GM19463 (cell line): ENCODE measurements around the gene HOXB9.

Source experiments
- ATAC-seq: cut with Tn5 transposase; IDR thresholded peaks from one replicate; pipeline ENCODE4 v1.9.1; 2021; ENCODE audit warnings: mild to moderate bottlenecking, moderate library complexity; ENCODE audit not compliant: unreplicated experiment

Gene HOXB9

DNA sequence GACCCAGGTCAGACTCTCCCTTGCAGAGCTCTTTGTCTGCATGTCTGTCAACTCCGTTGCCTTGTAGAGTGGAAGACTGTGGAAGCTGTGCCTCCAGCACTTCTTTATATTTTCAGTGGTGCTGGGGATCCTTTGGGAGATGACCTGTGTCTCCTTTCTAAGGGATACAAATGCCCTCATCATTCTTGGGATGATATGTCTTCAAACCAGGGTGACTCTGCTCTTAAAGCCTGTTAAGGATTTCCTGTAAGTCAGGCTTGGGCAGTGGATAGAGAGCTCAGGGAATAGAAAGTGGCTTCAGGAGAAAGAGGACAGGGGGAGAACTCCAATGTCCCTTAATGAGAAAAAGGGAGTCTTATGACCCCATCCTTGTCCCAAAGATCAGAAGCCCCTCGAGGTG, 37.6 kb downstream of the HOXB9 start:
- no peak for ATAC-seq

DNA sequence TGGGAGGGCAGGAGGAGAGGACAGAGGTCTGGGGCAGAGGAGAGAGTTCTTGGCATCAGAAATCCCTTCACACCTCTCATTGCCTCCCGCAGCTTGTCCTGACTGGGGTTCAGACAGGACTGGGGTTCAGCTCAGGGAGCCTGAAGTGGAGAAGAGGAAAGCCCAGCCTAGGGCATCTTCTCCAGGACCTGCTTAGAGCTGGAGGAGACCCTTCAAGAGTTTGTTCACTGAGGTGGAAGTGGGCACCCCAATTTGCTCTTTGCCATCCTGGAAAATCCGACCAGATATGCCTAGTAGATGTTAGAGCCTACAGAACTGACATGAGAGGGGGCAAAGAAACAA, 38.1 kb downstream of the HOXB9 start:
- no peak for ATAC-seq

DNA sequence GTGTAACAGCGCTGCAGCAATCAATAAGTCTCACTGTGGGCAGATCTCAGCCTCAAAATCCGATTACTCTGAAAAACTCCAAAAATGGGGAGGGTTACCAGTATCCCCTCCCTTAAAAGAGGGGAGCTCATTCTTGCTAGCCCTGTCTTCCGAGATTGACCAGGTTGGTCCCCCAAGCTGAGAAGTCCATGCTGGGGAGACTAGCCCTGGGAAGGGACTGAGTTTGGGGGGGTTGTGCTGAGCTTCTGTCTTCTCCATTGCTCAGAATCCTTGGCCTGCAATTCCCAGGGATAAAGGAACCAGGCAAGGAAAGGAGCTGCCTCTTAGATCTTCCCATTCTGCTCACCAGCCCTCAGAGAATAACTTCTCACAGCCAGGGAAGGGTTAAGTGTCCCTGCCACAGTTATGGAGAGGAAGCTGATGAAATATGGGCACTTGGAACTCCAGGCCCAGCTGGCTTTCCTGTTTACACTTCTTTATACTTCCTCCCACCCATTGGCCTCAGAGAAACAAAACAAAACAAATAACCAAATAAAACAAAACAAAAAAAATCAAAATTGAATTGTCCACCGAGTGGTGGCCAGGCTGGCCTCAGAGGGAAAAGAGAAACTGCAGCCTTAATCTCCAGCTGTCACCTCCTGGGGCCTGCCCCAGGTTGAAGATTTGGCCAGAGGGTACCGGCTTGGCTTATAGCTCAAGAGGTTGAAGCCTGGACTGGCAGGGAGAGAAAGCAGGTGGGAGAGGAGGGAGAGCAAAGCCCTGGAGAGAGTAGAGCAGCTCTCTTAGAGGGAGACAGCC, 38.7 kb downstream of the HOXB9 start:
- ATAC-seq: no peak

- ATAC-seq: no peak
Measured at GRCh38 chr17:48586355-48587258, 39.6 kb downstream of the HOXB9 start.

DNA sequence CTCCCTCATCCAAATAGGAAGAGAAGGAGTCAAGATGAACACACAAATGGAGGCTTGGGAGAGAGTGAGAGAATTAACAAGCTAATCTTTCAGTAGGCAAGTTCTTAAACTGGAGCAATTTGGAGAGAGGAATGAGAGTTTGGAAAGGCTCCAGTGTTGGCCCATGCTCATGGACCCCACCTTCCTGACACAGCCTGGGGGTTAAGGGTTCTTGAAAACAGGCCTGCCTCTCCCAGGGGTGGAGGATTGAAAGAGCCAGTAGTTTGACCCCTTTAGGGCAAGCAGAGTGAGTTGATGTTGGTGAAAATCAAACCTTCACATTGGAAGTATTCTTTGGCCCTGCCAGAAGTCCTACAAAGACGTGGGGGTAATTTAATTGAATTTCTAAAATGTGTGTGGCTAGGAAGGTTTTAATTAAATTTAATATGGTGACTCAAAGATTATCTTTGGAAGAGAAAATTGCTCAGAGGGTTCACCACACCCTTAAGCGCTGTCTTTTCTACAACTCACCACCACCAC, 41.9 kb downstream of the HOXB9 start:
- ATAC-seq: no peak

DNA sequence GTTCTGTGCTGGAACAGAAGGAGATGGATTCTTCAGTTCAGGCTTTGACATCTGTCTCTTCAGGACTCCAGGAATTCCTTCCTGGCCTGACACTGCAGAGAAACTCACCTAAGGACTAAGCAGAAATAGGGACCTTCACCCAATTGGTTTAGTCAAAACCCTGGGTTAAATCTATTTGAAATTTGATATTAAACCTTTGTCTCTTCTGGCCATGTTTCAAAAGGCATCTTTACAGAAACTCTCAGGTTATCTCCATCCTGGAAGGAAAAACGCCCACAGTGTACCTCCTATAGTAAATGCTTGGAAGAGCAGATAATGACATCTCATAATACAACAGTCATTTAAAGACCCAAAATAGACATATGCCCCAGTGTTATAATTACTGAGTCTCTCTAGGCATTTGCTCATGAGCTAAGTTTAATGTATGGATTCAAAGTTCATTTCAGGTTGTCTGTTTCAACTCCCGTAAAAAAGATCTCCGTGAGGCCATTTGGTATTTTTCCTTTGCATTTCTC, 42.4 kb downstream of the HOXB9 start:
- ATAC-seq: no peak

GRCh38 chr17:48582750-48583069, 43.4 kb downstream of the HOXB9 start:
- no peak for ATAC-seq

DNA sequence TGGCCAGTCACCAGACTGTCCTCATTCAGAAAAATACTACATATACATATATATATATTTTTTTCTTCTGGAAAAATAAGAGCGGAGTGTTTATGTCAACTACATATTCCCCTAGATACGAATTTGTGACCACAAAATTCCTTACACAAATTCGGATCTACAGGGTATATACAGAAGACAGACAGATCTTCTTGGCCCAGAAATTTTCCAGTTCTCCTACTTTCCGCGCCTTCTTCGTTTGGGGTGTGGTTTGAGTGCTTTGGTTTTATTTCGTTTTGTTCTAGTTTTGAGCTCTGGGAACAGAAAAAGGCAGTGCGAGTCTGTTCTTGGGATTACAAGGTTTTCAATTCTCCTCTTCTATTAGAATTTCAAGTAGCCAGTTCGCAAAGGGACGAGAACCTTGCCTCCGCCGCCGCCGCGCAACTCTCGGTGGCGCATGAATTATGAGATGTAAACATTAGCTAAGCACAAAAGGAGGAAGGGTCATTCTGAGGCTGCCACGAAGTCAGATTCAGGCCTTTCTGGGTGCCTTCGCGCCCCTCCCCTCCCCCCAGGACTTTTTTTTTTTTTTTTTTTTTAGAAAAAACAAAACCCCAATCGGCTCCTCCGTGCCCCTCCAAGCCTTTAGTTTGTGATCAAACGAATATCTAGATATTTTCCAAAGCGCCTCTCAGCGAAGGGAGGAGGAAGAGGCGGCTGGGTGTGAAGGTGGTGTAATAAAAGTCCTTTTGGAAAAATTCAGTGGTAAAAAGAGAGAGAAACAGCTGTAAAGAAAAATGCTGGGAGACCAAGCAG, 46.2 kb downstream of the HOXB9 start:
- ATAC-seq: no peak

- no peak for ATAC-seq
Measured at GRCh38 chr17:48579471-48579759, 46.7 kb downstream of the HOXB9 start.

GRCh38 chr17:48578616-48579470, 47.3 kb downstream of the HOXB9 start:
- peak; percentile 34 for ATAC-seq

DNA sequence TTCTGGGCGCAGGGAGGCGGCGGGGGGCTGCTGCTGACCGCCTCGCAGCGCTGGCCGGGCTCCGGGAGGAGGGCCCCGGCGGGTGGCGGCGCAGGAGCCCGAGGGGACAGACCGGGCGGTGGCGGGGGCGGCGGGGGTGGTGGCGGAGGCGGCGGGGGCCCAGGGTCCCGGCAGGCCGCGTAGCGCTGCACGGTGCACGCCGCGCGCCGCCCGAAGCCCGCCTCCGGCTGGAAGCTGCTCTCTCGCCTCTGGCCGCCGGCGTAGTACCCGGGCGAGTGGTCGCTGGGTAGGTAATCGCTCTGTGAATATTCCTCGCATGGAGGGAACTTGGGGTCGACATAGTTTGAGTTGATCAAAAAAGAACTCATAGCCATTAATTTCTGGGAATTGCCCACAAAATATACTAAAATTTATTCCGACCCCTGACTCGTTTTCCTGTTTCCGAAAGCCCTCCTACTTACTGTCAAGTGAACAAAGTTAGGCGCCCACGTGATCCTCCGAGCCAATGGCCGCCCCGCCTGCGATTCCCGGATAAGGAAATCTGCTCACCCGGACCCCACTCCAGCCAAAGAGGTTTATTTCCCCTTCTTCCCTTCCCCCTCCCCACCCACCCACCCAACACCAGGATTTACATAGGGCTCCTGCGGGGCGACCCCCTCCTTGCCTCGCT, 48.1 kb downstream of the HOXB9 start, which contains the start of gene HOXB4:
Gene HOXB4 (minus strand): TSS at position 405 of the 670 bp plus-strand sequence. CDS start 31 bp downstream, at position 374.
- peak; percentile 44 for ATAC-seq

DNA sequence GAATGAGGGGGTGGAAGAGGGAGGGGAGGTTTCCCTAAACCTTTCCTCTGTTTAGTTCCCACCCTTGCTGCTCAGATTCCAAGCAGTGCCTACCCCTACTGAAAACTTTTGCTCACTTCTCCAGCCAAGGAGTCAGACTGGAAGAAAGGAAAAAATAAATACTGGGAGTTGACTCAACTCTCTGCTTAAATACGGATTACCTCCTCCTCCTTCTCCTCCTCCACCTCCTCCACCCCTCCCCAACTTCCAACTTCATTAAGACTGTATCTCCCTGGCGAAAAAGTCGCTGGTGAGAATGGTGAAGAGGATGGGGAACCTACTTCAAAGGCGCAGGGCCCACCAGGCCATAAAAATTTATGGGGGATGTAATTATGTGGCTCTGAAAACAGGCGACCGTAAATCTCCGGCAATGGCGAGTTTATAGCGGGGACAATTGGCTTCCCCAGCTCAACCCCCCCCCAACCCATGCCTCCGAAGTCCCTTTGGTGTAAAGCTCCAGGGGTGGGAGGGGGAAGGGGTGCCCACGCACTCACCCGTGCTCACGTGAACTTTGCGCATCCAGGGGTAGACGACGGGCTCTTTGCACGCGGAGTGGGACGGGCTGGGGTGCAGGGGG, 48.7 kb downstream of the HOXB9 start:
- ATAC-seq: no peak

- ATAC-seq: no peak
Measured at GRCh38 chr17:48576479-48577309, 49.5 kb downstream of the HOXB9 start.

DNA sequence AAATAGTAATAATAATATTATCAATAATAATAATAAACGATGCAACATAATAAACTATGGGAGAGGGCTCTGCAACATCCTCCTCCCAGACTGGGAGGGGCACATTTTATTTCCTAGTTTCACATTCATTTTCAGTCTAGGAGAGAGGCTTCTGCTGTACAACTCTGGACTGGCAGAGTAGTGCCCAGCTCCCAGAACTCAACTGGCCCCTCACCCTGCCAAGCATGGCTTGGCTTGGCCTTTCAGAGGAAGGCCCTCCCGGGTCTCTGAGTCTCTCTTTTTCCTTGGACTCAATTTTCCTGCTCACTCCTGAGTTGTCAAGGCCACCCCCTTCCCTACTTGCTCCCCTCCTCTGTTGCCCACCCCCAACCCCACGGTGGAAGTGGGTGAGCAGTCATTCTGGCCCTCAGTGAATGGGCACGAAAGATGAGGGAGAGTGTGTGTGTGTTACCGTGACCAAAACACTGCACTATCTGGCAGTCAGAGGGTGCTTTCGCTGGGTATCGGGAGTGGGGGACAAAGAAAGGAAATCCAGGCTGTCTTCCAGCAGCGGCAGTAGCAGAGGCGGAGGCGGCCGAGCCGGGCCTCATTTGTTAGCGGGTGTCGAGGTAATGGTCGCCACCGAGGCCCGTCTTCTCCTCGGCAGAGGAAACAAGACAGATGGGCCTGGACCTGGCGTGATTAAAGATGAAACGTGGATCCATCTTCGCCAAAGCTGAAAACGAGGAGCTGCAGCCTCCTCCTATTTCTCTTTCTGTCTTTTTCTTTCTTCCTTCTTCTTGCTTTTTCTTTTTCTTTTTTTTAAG, 50.3 kb downstream of the HOXB9 start:
- ATAC-seq: no peak

- ATAC-seq: no peak
Measured at GRCh38 chr17:48575066-48575582, 51.0 kb downstream of the HOXB9 start.

GRCh38 chr17:48574505-48575065, 51.6 kb downstream of the HOXB9 start:
- ATAC-seq: no peak

DNA sequence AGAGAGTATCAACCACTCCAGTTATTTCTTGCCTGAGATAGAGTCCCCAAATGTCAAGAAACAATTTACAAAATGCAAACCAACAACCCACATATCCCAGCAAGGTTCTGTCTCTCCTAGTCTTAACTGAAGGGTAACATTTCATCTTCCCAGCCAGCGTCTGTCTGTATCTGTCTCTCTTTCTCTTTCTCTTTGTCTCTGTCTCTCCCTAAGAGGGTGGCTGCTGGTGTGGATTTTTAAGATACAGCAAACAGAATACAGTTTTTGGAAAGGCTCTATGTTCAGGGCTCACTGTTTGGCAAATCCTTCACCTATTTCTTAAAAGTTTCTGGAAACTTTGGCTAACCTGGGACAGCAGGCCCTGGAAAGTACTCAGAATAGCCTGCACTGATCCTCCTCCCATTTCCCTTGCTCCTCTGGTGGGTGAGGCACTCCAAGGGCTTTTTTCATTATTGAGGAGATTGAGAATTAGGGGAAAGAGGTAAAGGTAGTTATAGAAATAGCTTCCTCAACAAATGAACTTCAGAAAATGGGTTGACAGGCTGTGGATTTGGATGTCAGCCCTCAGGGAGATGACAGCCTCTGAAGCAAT, 54.2 kb downstream of the HOXB9 start:
- ATAC-seq: no peak
